ENCODE results near the gene CKB. TPM values are rescaled to one million over a fixed set of nuclear protein-coding genes. Genes with fewer than 3 reads are reported as not detected.

The CKB gene
- polyA plus RNA-seq, 1 donor (not counting 4 experiments of a cell fraction or from before 2014, with no cell fraction given): 10.0 TPM

DNA sequence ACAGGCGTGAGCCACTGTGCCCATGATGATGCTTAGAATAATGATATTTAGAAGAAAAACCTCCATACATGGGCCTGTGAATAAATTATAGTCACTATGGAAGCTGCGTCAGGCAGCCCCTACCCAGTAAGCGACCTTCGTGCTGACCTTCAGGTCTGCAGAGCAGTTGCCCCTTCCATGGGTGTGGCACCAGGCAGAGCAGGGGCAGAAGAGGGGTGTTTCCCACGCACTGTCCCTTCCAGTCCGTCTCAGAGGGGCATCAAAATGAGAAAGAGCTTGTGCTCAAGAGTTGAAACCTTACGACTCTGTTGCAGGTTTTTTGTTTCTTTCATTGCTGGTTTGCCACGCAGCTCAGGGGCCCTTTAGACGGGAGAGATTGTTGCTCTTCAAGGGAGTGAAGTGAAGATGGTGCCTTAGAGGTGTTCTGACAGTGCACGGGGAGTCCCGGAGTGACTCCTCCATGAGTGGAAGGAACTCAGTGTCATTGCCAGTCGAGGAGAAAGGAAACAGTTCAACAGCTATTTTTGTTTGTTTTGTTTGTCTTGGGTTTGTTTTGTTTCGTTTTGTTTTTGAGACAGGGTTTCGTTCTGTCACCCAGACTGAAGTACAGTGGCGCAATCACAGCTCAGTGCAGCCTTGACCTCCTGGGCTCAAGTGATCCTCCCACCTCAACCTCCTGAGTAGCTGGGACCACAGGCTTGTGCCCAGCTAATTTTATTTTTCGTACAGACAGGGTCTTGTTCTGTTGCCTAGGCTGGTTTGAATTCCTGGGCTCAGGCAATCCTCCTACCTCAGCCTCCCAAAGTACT, 13.9 kb downstream of the CKB start:
- FAIRE-seq (no peak), DNase-seq (ENCODE audit: low read depth, low spot score) (no peak)
- H3K36me3 ChIP-seq (ENCODE audit: control insufficient read depth in 2 of 2, extremely low read depth in 1 of 2, insufficient read depth in 2 of 2, low read length in 2 of 2): peaks cover 40 to 44% of the 10 kb centered on the region in 2 experiments
- TF ChIP-seq, protein P1, sequence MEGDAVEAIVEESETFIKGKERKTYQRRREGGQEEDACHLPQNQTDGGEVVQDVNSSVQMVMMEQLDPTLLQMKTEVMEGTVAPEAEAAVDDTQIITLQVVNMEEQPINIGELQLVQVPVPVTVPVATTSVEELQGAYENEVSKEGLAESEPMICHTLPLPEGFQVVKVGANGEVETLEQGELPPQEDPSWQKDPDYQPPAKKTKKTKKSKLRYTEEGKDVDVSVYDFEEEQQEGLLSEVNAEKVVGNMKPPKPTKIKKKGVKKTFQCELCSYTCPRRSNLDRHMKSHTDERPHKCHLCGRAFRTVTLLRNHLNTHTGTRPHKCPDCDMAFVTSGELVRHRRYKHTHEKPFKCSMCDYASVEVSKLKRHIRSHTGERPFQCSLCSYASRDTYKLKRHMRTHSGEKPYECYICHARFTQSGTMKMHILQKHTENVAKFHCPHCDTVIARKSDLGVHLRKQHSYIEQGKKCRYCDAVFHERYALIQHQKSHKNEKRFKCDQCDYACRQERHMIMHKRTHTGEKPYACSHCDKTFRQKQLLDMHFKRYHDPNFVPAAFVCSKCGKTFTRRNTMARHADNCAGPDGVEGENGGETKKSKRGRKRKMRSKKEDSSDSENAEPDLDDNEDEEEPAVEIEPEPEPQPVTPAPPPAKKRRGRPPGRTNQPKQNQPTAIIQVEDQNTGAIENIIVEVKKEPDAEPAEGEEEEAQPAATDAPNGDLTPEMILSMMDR (optimal IDR thresholded peaks at IDR 0.05 in 1 of 3, IDR thresholded peaks at IDR 0.05 in 1 of 3, conservative IDR thresholded peaks at IDR 0.05 in 1 of 3; ENCODE audit: extremely low read depth in 1 of 3, insufficient read depth in 2 of 3, low read length in 3 of 3): no peak
- TF ChIP-seq EZH2 (IDR thresholded peaks at IDR 0.05; ENCODE audit: low read length): no peak
- H3K9ac ChIP-seq (ENCODE audit: control insufficient read depth, extremely low read depth, insufficient read depth, low read length): no peak overlapping the region
- H3K4me2 ChIP-seq (ENCODE audit: control insufficient read depth, extremely low read depth, insufficient read depth, low read depth, low read length): no peak overlapping the region
- H3K27me3 ChIP-seq (ENCODE audit: control insufficient read depth, extremely low read depth, insufficient read depth, low read length): no peaks in the 10 kb centered on the region
- dilution Hi-C loops (cut with MboI; ENCODE audit: extremely low pct_ligation_motif_present, low sequenced_read_pairs): no loop called here
- no peaks in the 10 kb centered on the region for H3K79me2 ChIP-seq (ENCODE audit: control insufficient read depth, insufficient read depth, low read length)
- H4K20me1 ChIP-seq (ENCODE audit: control insufficient read depth, extremely low read depth, insufficient read depth, low read length): peaks cover 5% of the 10 kb centered on the region
- no peaks in the 10 kb centered on the region for H3K9me3 ChIP-seq (ENCODE audit: control insufficient read depth, low read depth, low read length)
- peaks cover 15% of the 10 kb centered on the region for H3K4me1 ChIP-seq (ENCODE audit: control insufficient read depth, extremely low read depth, insufficient read depth, low read length)
- H2AFZ ChIP-seq (ENCODE audit: control insufficient read depth, low read length): no peak overlapping the region
- H3K27ac ChIP-seq (ENCODE audit: control insufficient read depth, insufficient read depth, low read length): no peak overlapping the region
- H3K4me3 ChIP-seq (ENCODE audit: control insufficient read depth in 2 of 3, extremely low read depth in 1 of 3, insufficient read depth in 2 of 3, low read depth in 1 of 3, low read length in 3 of 3): no peak overlapping the region
- H3K9me1 ChIP-seq (ENCODE audit: control insufficient read depth, extremely low read depth, insufficient read depth, low read length): peaks cover 4% of the 10 kb centered on the region

DNA sequence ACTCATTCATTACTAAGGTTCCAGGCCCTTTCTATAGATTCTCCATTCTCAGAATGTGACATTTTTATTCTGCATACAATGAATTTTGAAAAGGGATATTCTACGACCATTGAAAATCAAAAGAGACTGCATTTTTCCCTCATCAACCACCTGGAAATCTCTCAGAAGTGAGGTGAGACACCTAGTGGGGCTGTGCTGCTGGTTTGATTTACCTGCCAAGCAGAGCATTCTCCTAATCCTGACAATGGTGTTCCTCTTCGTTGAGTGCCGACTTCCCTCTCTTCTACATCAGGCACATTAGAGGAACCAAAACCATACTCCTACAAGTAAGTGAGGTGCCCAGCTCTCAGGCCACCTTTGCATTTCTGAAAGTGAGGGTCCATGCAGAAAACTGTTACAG, 14.9 kb downstream of the CKB start:
- no peak overlapping the region for H3K4me2 ChIP-seq (ENCODE audit: control insufficient read depth, extremely low read depth, insufficient read depth, low read depth, low read length)
- no peaks in the 10 kb centered on the region for H3K27me3 ChIP-seq (ENCODE audit: control insufficient read depth, extremely low read depth, insufficient read depth, low read length)
- TF ChIP-seq, protein P1 (optimal IDR thresholded peaks at IDR 0.05 in 1 of 3, IDR thresholded peaks at IDR 0.05 in 1 of 3, conservative IDR thresholded peaks at IDR 0.05 in 1 of 3; ENCODE audit: extremely low read depth in 1 of 3, insufficient read depth in 2 of 3, low read length in 3 of 3): no peak
- no peak for TF ChIP-seq EZH2 (IDR thresholded peaks at IDR 0.05; ENCODE audit: low read length)
- H3K27ac ChIP-seq (ENCODE audit: control insufficient read depth, insufficient read depth, low read length): no peak overlapping the region
- no peak overlapping the region for H3K9ac ChIP-seq (ENCODE audit: control insufficient read depth, extremely low read depth, insufficient read depth, low read length)
- no peaks in the 10 kb centered on the region for H3K79me2 ChIP-seq (ENCODE audit: control insufficient read depth, insufficient read depth, low read length)
- DNase-seq (ENCODE audit: low read depth, low spot score) (no peak), FAIRE-seq (no peak)
- H3K4me1 ChIP-seq (ENCODE audit: control insufficient read depth, extremely low read depth, insufficient read depth, low read length): peaks cover 6% of the 10 kb centered on the region
- dilution Hi-C loops (cut with MboI; ENCODE audit: extremely low pct_ligation_motif_present, low sequenced_read_pairs): no loop called here
- no peak overlapping the region for H3K4me3 ChIP-seq (ENCODE audit: control insufficient read depth in 2 of 3, extremely low read depth in 1 of 3, insufficient read depth in 2 of 3, low read depth in 1 of 3, low read length in 3 of 3)
- H3K9me3 ChIP-seq (ENCODE audit: control insufficient read depth, low read depth, low read length): no peaks in the 10 kb centered on the region
- H3K36me3 ChIP-seq (ENCODE audit: control insufficient read depth in 2 of 2, extremely low read depth in 1 of 2, insufficient read depth in 2 of 2, low read length in 2 of 2): peaks cover 49% of the 10 kb centered on the region in 2 experiments
- peaks cover 5% of the 10 kb centered on the region for H4K20me1 ChIP-seq (ENCODE audit: control insufficient read depth, extremely low read depth, insufficient read depth, low read length)
- no peak overlapping the region for H2AFZ ChIP-seq (ENCODE audit: control insufficient read depth, low read length)
- H3K9me1 ChIP-seq (ENCODE audit: control insufficient read depth, extremely low read depth, insufficient read depth, low read length): peaks cover 4% of the 10 kb centered on the region
